ENCODE results near the gene ACTA2.

Gene ACTA2

GRCh38 chr10:88991161-88991898 is 38.8 kb upstream of the ACTA2 start:
- TF ChIP-seq TAF1 (IDR thresholded peaks at IDR 0.05; ENCODE audit: borderline replicate concordance, insufficient read depth, low read length) (no peak), POLR2AphosphoS5 (IDR thresholded peaks at IDR 0.05; ENCODE audit: low read depth, low read length) (no peak), SIN3A (IDR thresholded peaks at IDR 0.05; ENCODE audit: borderline replicate concordance, insufficient read depth, low read length) (no peak), REST (IDR thresholded peaks at IDR 0.05; ENCODE audit: insufficient read depth in 1 of 2, low read depth in 2 of 2, low read length in 2 of 2) (no peak), FOXP2 (optimal IDR thresholded peaks at IDR 0.05; ENCODE audit: borderline replicate concordance, extremely low read depth, extremely low read length, insufficient read depth) (no peak)

- TF ChIP-seq REST (IDR thresholded peaks at IDR 0.05; ENCODE audit: insufficient read depth in 1 of 2, low read depth in 2 of 2, low read length in 2 of 2) (no peak), POLR2AphosphoS5 (IDR thresholded peaks at IDR 0.05; ENCODE audit: low read depth, low read length) (no peak), TAF1 (IDR thresholded peaks at IDR 0.05; ENCODE audit: borderline replicate concordance, insufficient read depth, low read length) (no peak), SIN3A (IDR thresholded peaks at IDR 0.05; ENCODE audit: borderline replicate concordance, insufficient read depth, low read length) (no peak), FOXP2 (optimal IDR thresholded peaks at IDR 0.05; ENCODE audit: borderline replicate concordance, extremely low read depth, extremely low read length, insufficient read depth) (peak; percentile 12)
Measured at GRCh38 chr10:88990384-88991160, 38.0 kb upstream of the ACTA2 start, which contains the start of gene FAS. Gene FAS, plus strand, starts transcription at chr10:88990798. Its CDS starts 79 bp downstream, at chr10:88990877.

- TF ChIP-seq POLR2AphosphoS5 (IDR thresholded peaks at IDR 0.05; ENCODE audit: low read depth, low read length) (no peak), REST (IDR thresholded peaks at IDR 0.05; ENCODE audit: insufficient read depth in 1 of 2, low read depth in 2 of 2, low read length in 2 of 2) (no peak), TAF1 (IDR thresholded peaks at IDR 0.05; ENCODE audit: borderline replicate concordance, insufficient read depth, low read length) (no peak), FOXP2 (optimal IDR thresholded peaks at IDR 0.05; ENCODE audit: borderline replicate concordance, extremely low read depth, extremely low read length, insufficient read depth) (no peak), SIN3A (IDR thresholded peaks at IDR 0.05; ENCODE audit: borderline replicate concordance, insufficient read depth, low read length) (no peak)
Measured at GRCh38 chr10:88989824-88990383, 37.3 kb upstream of the ACTA2 start.

GRCh38 chr10:88989423-88989822 is 36.9 kb upstream of the ACTA2 start:
- TF ChIP-seq REST (IDR thresholded peaks at IDR 0.05; ENCODE audit: insufficient read depth in 1 of 2, low read depth in 2 of 2, low read length in 2 of 2) (no peak), SIN3A (IDR thresholded peaks at IDR 0.05; ENCODE audit: borderline replicate concordance, insufficient read depth, low read length) (no peak), FOXP2 (optimal IDR thresholded peaks at IDR 0.05; ENCODE audit: borderline replicate concordance, extremely low read depth, extremely low read length, insufficient read depth) (no peak), TAF1 (IDR thresholded peaks at IDR 0.05; ENCODE audit: borderline replicate concordance, insufficient read depth, low read length) (no peak), POLR2AphosphoS5 (IDR thresholded peaks at IDR 0.05; ENCODE audit: low read depth, low read length) (no peak)

All from PFSK-1 (cell line).